Esophagus muscularis mucosa (tissue), 4 donors: Measurements from ENCODE around the gene UBE2R2. TPM values are rescaled to one million over a fixed set of nuclear protein-coding genes. Genes with fewer than 3 reads are reported as not detected.
A peak's percentile ranks its signal among the peaks of the same experiment; 100 is the strongest.

ENCODE experiments used
- DNase-seq: peaks from one replicate; pipeline ENCODE4 v3.0.0-alpha.2; 2017; ENCODE audit errors: extremely low spot score
- H3K27ac ChIP-seq, 4 donors: fragments of 200-600 bp; sonication (generic); replicated peaks in 1 of 4; 1 replicate in 3 of 4; 2 replicates in 1 of 4; pipeline ENCODE4 v1.5.1; 2016 to 2019; ENCODE audit warnings: mild to moderate bottlenecking in 1 of 4
- H3K27me3 ChIP-seq, 4 donors: fragments of 200-600 bp; sonication (generic); one replicate each; pipeline versions ENCODE4 v1.5.1 to v1.6.0; 2016 to 2019
- H3K36me3 ChIP-seq, 4 donors: fragments of 200-600 bp; sonication (generic); one replicate each; pipeline ENCODE4 v1.5.1; 2016 to 2019
- H3K4me1 ChIP-seq, 4 donors: fragments of 200-600 bp; sonication (generic); one replicate each; pipeline ENCODE4 v1.5.1; 2016 to 2019
- H3K4me3 ChIP-seq, 4 donors: fragments of 200-600 bp; sonication (generic); 1 replicate in 2 of 4; 2 replicates in 2 of 4; pipeline ENCODE4 v1.5.1; 2016 to 2019; ENCODE audit warnings: mild to moderate bottlenecking in 4 of 4, moderate library complexity in 1 of 4
- H3K9me3 ChIP-seq, 4 donors: fragments of 200-600 bp; sonication (generic); 1 replicate in 3 of 4; 2 replicates in 1 of 4; pipeline ENCODE4 v1.5.1; 2016 to 2019
- CTCF ChIP-seq, 3 experiments: fragments of 200-600 bp in 2 of 3; fragments of 450-650 bp in 1 of 3; sonication (generic) in 2 of 3; IDR thresholded peaks; one replicate each; pipeline ENCODE4 v1.5.1; 2017 to 2019; ENCODE audit warnings: antibody characterized with exemption in 3 of 3, mild to moderate bottlenecking in 2 of 3, moderate library complexity in 1 of 3
- EP300 ChIP-seq: sonication (generic); formaldehyde crosslinking; IDR thresholded peaks from one replicate; pipeline ENCODE4 v1.6.1; 2017; ENCODE audit warnings: antibody characterized with exemption
- POLR2A ChIP-seq: fragments of 450-650 bp; IDR thresholded peaks from one replicate; pipeline ENCODE4 v1.6.1; 2017; ENCODE audit warnings: antibody characterized with exemption, moderate library complexity, mild to moderate bottlenecking, low read depth
- POLR2AphosphoS5 ChIP-seq, 2 donors: sonication (generic); formaldehyde crosslinking; IDR thresholded peaks; one replicate each; pipeline ENCODE4 v1.6.1; 2017; ENCODE audit warnings: antibody characterized with exemption in 2 of 2
- WGBS: methylation state at CpG from one replicate; pipeline ENCODE4 v1.1.5; 2018; 5-methylcytosine and 5-hydroxymethylcytosine counted together
- intact Hi-C: fragments of 100-400 bp; cut with DNase I; formaldehyde crosslinking; loops from one replicate; pipeline ENCODE4 v1.15.1; 2023
- total RNA-seq, 4 donors: library from RNA; depleted of rRNA; stranded (reverse); fragments of >200 nt; gene quantifications; one replicate each; pipeline versions ENCODE4 v1.1.0 to v1.2.1, GENCODE V29; 2016

Gene UBE2R2
- total RNA-seq, 4 donors from 2014 or later, result 27.8 to 45.1 (median 34.4) TPM

DNA sequence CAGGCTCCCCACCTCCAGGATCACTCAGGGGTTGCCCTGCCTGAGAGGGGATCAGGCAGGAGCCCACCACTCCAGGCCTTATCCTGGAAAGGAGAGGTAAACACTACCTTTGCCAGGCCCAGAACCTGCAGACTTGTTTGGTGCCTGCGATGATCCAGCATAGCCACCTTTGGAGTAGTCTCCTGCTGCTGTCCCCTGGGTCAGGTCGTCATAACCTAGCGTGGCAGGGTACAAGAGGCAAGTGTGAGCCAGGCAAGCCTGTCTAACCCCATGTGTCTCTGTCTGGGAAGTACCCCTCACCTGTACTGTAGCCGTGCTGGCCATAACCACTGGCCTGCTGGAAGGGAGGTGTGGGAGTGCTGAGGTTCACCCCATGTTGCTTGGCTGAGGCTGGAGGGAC lies 106.1 kb downstream of the UBE2R2 start:
- H3K4me3 ChIP-seq, result no peak overlapping the region
- TF ChIP-seq POLR2A (no peak), EP300 (no peak), CTCF (IDR thresholded peaks at IDR 0.05) (no peak), POLR2AphosphoS5 (IDR thresholded peaks at IDR 0.05) (no peak)
- peaks cover 10 to 14% (median 12%) of the 10 kb centered on the region in 4 donors for H3K4me1 ChIP-seq
- no peak for DNase-seq
- intact Hi-C loops, result no loop called here
- H3K27me3 ChIP-seq, result no peaks in the 10 kb centered on the region
- no peak overlapping the region for H3K27ac ChIP-seq
- H3K9me3 ChIP-seq, result no peaks in the 10 kb centered on the region
- H3K36me3 ChIP-seq, result peaks cover 52 to 95% (median 86%) of the 10 kb centered on the region in 4 donors
- WGBS, result 100% methylated on average over 4 of the region's 4 CpGs

- H3K9me3 ChIP-seq, result no peaks in the 10 kb centered on the region
- WGBS, result 90% methylated on average over 7 of the region's 14 CpGs
- no peak overlapping the region for H3K4me3 ChIP-seq
- H3K27ac ChIP-seq, result no peak overlapping the region
- DNase-seq, result no peak
- peaks cover 55 to 95% (median 88%) of the 10 kb centered on the region in 4 donors for H3K36me3 ChIP-seq
- intact Hi-C loops, result no loop called here
- TF ChIP-seq EP300 (no peak), POLR2A (no peak), CTCF (IDR thresholded peaks at IDR 0.05) (no peak), POLR2AphosphoS5 (IDR thresholded peaks at IDR 0.05) (no peak)
- no peaks in the 10 kb centered on the region for H3K27me3 ChIP-seq
- H3K4me1 ChIP-seq, result peaks cover 10 to 14% (median 12%) of the 10 kb centered on the region in 4 donors
These were observed 107.2 kb downstream of the UBE2R2 start for GRCh38 chr9:33923998-33924701.

- no peak overlapping the region for H3K4me3 ChIP-seq
- no peak for DNase-seq
- peaks cover 10 to 14% (median 12%) of the 10 kb centered on the region in 4 donors for H3K4me1 ChIP-seq
- TF ChIP-seq EP300 (no peak), POLR2A (no peak), CTCF (IDR thresholded peaks at IDR 0.05) (peak; percentile 40 to 72 (median 46)), POLR2AphosphoS5 (IDR thresholded peaks at IDR 0.05) (no peak)
- H3K27ac ChIP-seq, result peak overlapping the region in 2 of 4 donors; percentile 24 to 27
- H3K9me3 ChIP-seq, result no peaks in the 10 kb centered on the region
- H3K27me3 ChIP-seq, result no peaks in the 10 kb centered on the region
- 49% methylated on average over 17 of the region's 17 CpGs for WGBS
- intact Hi-C loops, result no loop called here
- peaks cover 53 to 99% (median 85%) of the 10 kb centered on the region in 4 donors for H3K36me3 ChIP-seq
These were observed 108.2 kb downstream of the UBE2R2 start for GRCh38 chr9:33924978-33925797.

- peaks cover 52 to 100% (median 84%) of the 10 kb centered on the region in 4 donors for H3K36me3 ChIP-seq
- intact Hi-C loops, result no loop called here
- no peaks in the 10 kb centered on the region for H3K9me3 ChIP-seq
- H3K27ac ChIP-seq, result no peak overlapping the region
- DNase-seq, result no peak
- peaks cover 10 to 14% (median 12%) of the 10 kb centered on the region in 4 donors for H3K4me1 ChIP-seq
- no peak for TF ChIP-seq EP300
- no peak for TF ChIP-seq POLR2AphosphoS5 (IDR thresholded peaks at IDR 0.05)
- TF ChIP-seq CTCF (IDR thresholded peaks at IDR 0.05), result no peak
- no peak for TF ChIP-seq POLR2A
- WGBS, result 88% methylated on average over 15 of the region's 17 CpGs
- no peaks in the 10 kb centered on the region for H3K27me3 ChIP-seq
- H3K4me3 ChIP-seq, result no peak overlapping the region
These were observed 110.0 kb downstream of the UBE2R2 start for GRCh38 chr9:33926746-33927485.
